ENCODE measurements around the gene SH3BP2.

The SH3BP2 gene

DNA sequence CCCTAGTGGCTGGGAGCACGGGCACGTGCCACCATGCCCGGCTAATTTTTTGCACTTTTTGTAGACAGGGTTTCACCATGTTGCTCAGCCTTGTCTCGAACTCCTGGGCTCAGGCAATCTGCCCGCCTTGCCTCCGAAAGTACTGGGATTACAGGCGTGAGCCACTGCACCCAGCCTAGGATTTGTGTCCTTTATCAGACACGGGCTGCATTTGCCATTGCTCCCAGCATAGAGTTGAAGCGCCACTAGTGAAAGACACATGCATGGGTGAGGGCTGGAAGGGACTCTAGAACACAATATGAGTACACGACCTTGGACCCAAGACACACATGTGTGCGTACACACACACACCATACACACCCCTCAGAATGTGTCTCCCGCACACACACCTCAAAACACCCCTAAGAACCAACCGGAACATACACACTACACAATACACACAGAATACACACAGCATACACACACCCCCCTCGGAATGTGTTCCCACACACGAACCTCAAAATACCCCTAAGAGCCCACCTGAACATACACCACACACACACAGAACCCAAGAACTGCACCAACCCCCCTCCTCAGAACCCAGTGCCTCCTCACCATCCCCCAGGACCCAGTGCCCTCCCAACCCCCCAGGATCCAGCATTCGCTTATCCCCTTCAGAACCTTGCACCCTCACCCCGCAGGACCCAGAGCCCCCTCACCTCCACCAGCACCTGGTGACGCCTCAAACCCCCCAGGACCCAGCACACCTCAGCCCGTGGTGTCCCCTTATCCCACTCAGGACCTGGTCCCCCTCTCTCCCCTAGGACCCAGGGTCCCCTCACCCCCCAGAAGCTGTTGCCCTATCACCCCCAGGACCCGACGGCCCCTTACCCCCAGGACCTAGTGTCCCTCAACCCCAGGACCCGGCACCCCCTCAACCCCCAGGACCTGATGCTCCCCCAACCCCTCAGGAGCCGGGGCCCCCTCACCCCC, 37.8 kb upstream of the SH3BP2 start:
- no peak; the same call in 2 of the 3 replicates for ATAC-seq
- TF ChIP-seq, protein P1, sequence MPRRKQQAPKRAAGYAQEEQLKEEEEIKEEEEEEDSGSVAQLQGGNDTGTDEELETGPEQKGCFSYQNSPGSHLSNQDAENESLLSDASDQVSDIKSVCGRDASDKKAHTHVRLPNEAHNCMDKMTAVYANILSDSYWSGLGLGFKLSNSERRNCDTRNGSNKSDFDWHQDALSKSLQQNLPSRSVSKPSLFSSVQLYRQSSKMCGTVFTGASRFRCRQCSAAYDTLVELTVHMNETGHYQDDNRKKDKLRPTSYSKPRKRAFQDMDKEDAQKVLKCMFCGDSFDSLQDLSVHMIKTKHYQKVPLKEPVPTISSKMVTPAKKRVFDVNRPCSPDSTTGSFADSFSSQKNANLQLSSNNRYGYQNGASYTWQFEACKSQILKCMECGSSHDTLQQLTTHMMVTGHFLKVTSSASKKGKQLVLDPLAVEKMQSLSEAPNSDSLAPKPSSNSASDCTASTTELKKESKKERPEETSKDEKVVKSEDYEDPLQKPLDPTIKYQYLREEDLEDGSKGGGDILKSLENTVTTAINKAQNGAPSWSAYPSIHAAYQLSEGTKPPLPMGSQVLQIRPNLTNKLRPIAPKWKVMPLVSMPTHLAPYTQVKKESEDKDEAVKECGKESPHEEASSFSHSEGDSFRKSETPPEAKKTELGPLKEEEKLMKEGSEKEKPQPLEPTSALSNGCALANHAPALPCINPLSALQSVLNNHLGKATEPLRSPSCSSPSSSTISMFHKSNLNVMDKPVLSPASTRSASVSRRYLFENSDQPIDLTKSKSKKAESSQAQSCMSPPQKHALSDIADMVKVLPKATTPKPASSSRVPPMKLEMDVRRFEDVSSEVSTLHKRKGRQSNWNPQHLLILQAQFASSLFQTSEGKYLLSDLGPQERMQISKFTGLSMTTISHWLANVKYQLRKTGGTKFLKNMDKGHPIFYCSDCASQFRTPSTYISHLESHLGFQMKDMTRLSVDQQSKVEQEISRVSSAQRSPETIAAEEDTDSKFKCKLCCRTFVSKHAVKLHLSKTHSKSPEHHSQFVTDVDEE (CRISPR knock-in tag; IDR thresholded peaks at IDR 0.05), result no peak
- TF ChIP-seq ARNTL (CRISPR knock-in tag; IDR thresholded peaks at IDR 0.05; ENCODE audit: borderline replicate concordance, low read depth) (no peak), ZNF565 (CRISPR knock-in tag; conservative IDR thresholded peaks at IDR 0.05; ENCODE audit: low read depth) (no peak), CSDC2 (CRISPR knock-in tag; IDR thresholded peaks at IDR 0.05) (no peak), ZFP30 (CRISPR knock-in tag; IDR thresholded peaks at IDR 0.05) (no peak)

DNA sequence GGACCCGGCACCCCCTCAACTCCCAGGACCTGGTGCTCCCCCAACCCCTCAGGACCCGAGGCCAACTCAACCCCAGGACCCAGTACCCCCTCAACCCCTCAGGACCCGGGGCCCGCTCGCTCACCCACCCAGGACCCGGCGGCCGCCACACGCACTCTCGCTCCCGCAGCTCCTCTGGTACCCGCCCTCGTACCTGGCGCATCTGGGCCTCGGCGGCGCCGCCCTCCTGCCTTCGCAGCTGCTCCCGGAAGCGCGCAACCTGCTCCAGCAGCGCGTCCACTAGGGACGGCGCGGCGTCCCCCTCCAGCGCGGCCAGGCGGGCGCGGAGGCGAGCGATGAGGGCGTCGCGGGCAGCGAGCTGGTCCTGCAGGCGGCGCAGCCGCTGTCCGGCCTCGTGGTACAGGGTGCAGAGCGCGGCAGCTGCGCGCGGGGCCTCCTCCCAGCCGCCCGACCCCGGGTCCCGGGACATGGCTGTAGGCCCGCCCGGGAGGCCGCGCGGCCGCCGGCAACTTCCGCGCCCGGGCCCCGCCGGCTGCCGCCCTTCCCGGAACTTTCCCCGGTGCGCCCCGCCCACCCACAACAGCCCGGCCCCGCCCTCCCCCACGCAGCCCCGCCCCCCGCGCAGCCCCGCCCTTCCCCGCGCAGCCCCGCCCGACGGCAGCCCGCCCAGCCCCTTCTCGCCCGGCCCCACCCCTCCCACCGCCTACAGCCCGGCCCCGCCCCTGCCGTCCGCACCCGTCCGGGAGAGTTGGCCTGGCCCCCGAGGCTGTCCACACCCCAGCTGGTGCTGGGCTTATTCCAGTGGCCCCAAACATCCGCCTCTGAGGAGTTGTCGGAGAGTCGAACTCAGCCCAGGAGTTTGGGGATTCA, 36.8 kb upstream of the SH3BP2 start, which contains the start of gene TNIP2:
TSS of gene TNIP2 (minus strand) at position 516 of the 870 bp plus-strand sequence. CDS start at position 469, 47 bp downstream.
- peak; percentile 87 for ATAC-seq
- TF ChIP-seq TCF4 (CRISPR knock-in tag; IDR thresholded peaks at IDR 0.05; ENCODE audit: borderline replicate concordance), result no peak
- TF ChIP-seq, protein P1 (CRISPR knock-in tag; IDR thresholded peaks at IDR 0.05), result peak; percentile 74; the same call in 1 of the 2 replicates

DNA sequence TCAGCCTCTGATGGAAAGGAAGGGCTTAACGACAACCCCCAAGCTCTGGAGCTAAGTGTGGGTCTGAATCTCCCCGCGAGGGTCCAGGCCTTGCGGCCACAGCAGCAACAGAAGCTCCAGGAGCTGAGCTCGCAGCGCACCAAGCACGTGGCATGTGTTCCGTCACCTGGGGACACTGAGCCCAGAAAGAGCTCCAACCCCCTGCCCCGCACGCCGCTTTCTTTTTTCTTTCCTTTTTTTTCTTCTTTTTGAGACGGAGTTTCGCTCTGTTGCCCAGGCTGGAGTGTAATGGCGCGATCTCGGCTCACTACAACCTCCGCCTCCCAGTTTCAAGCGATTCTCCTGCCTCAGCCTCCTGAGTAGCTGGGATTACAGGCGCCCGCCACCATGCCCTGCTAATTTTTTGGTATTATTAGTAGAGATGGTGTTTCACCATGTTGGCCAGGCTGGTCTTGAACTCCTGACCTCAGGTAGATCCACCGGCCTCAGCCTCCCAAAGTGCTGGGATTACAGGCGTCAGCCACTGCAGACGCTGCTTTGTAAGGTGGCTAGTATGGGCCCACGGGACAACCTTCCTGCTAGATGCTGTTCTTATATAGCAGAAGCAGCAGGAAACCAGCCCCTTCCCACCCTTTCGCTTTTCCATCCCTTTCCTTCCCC, 36.1 kb upstream of the SH3BP2 start:
- ATAC-seq, result no peak
- TF ChIP-seq ZFP30 (CRISPR knock-in tag; IDR thresholded peaks at IDR 0.05) (no peak), GLIS3 (CRISPR knock-in tag; IDR thresholded peaks at IDR 0.05) (no peak), OSR1 (CRISPR knock-in tag; IDR thresholded peaks at IDR 0.05) (no peak), ZC3H10 (CRISPR knock-in tag; IDR thresholded peaks at IDR 0.05) (no peak), ARNTL (CRISPR knock-in tag; IDR thresholded peaks at IDR 0.05; ENCODE audit: borderline replicate concordance, low read depth) (no peak)
- TF ChIP-seq, protein P2, sequence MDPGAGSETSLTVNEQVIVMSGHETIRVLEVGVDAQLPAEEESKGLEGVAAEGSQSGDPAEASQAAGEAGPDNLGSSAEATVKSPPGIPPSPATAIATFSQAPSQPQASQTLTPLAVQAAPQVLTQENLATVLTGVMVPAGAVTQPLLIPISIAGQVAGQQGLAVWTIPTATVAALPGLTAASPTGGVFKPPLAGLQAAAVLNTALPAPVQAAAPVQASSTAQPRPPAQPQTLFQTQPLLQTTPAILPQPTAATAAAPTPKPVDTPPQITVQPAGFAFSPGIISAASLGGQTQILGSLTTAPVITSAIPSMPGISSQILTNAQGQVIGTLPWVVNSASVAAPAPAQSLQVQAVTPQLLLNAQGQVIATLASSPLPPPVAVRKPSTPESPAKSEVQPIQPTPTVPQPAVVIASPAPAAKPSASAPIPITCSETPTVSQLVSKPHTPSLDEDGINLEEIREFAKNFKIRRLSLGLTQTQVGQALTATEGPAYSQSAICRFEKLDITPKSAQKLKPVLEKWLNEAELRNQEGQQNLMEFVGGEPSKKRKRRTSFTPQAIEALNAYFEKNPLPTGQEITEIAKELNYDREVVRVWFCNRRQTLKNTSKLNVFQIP (CRISPR knock-in tag; IDR thresholded peaks at IDR 0.05; ENCODE audit: borderline replicate concordance, low read depth), result no peak
- TF ChIP-seq, protein P3, sequence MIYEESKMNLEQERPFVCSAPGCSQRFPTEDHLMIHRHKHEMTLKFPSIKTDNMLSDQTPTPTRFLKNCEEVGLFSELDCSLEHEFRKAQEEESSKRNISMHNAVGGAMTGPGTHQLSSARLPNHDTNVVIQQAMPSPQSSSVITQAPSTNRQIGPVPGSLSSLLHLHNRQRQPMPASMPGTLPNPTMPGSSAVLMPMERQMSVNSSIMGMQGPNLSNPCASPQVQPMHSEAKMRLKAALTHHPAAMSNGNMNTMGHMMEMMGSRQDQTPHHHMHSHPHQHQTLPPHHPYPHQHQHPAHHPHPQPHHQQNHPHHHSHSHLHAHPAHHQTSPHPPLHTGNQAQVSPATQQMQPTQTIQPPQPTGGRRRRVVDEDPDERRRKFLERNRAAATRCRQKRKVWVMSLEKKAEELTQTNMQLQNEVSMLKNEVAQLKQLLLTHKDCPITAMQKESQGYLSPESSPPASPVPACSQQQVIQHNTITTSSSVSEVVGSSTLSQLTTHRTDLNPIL (CRISPR knock-in tag; IDR thresholded peaks at IDR 0.05; ENCODE audit: low read depth), result no peak
- TF ChIP-seq, protein P1 (CRISPR knock-in tag; IDR thresholded peaks at IDR 0.05), result no peak
- TF ChIP-seq, protein P4, sequence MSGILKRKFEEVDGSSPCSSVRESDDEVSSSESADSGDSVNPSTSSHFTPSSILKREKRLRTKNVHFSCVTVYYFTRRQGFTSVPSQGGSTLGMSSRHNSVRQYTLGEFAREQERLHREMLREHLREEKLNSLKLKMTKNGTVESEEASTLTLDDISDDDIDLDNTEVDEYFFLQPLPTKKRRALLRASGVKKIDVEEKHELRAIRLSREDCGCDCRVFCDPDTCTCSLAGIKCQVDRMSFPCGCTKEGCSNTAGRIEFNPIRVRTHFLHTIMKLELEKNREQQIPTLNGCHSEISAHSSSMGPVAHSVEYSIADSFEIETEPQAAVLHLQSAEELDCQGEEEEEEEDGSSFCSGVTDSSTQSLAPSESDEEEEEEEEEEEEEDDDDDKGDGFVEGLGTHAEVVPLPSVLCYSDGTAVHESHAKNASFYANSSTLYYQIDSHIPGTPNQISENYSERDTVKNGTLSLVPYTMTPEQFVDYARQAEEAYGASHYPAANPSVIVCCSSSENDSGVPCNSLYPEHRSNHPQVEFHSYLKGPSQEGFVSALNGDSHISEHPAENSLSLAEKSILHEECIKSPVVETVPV (CRISPR knock-in tag; IDR thresholded peaks at IDR 0.05), result no peak

Data from SK-N-SH treated with all-trans-retinoic acid at 6 μM for 48 hours (cell line).